HCT116 (cell line): ENCODE data around the gene RPL11. TPM values are rescaled to one million over a fixed set of nuclear protein-coding genes. Genes with fewer than 3 reads are reported as not detected.

Experiments
- ATAC-seq: fragments of 200-7000 bp; cut with Tn5 transposase; 2 replicates; pipeline ENCODE4 v1.9.1; 2020; ENCODE audit warnings: mild to moderate bottlenecking, moderate library complexity
- BruUV-seq: library from RNA; stranded (reverse); fragments of 400-500 nt; replicated peaks from 2 replicates; lab custom pipeline; 2021; lab: Mats Ljungman, UMichigan
- CTCF ChIA-PET: fragments of 300-600 bp; sonication (Branson Sonifier 250); formaldehyde crosslinking; loops from one replicate; lab custom pipeline; 2021; ENCODE audit warnings: antibody characterized with exemption; lab: Charles Lee
- POLR2A ChIA-PET: fragments of 300-600, 350-600 bp; sonication (Branson Sonifier 250); formaldehyde crosslinking; loops from one replicate; lab custom pipeline; 2021; ENCODE audit warnings: antibody characterized with exemption; lab: Charles Lee
- RAD21 ChIA-PET, 2 experiments: fragments of 300-600 bp; sonication (Branson Sonifier 250); formaldehyde crosslinking; loops; one replicate each; lab custom pipeline; 2023; ENCODE audit warnings: low total read pairs in 2 of 2; ENCODE audit not compliant: uncharacterized antibody in 2 of 2, unreplicated experiment in 2 of 2, low non-redundant PET in 1 of 2; lab: Charles Lee
- DNase-seq: peaks from one replicate; pipeline ENCODE4 v3.0.0-alpha.2; 2010; ENCODE audit warnings: low read depth, low spot score
- H2AFZ ChIP-seq: fragments of 200-600 bp; shearing (Covaris generic), sonication (generic); 2 replicates; pipeline ENCODE4 v1.6.1; 2017; ENCODE audit warnings: low read depth, mixed run types, mixed read lengths, antibody characterized with exemption, low read length; ENCODE audit not compliant: poor library complexity, severe bottlenecking
- H3K27ac ChIP-seq: 2 replicates; pipeline ENCODE4 v1.5.1; 2012; ENCODE audit warnings: low read depth, low read length
- H3K27me3 ChIP-seq: fragments of 200-600 bp; sonication (generic); 2 replicates; pipeline ENCODE4 v1.6.1; 2016; ENCODE audit warnings: mixed run types, low read length, mixed read lengths; ENCODE audit not compliant: insufficient read depth
- H3K36me3 ChIP-seq, 2 experiments: fragments of 200-500 bp in 1 of 2; fragments of 200-600 bp in 1 of 2; sonication (Bioruptor generic) in 1 of 2; sonication (generic) in 1 of 2; 2 replicates each; pipeline versions ENCODE4 v1.5.1 to v1.6.1; 2014 to 2016; ENCODE audit warnings: low read length in 2 of 2, inconsistent platforms in 1 of 2, mixed read lengths in 1 of 2, mixed run types in 1 of 2; ENCODE audit not compliant: insufficient read depth in 2 of 2, control insufficient read depth in 1 of 2
- H3K4me1 ChIP-seq, 2 experiments: fragments of 200-600 bp in 1 of 2; sonication (generic) in 1 of 2; 2 replicates each; pipeline versions ENCODE4 v1.5.1 to v1.6.1; 2012 to 2017; ENCODE audit warnings: low read length in 2 of 2, inconsistent platforms in 1 of 2, mild to moderate bottlenecking in 1 of 2, mixed read lengths in 1 of 2, mixed run types in 1 of 2, moderate library complexity in 1 of 2; ENCODE audit not compliant: insufficient read depth in 2 of 2, control insufficient read depth in 1 of 2
- H3K4me2 ChIP-seq: fragments of 200-600 bp; sonication (generic); 2 replicates; pipeline ENCODE4 v1.6.1; 2017; ENCODE audit warnings: mixed run types, low read length, mixed read lengths
- H3K4me3 ChIP-seq, 2 experiments: fragments of 200-600 bp in 1 of 2; sonication (generic) in 1 of 2; replicated peaks in 1 of 2; 2 replicates each; pipeline ENCODE4 v1.5.1; 2011 to 2016; ENCODE audit warnings: low read length in 2 of 2, control low read depth in 1 of 2, low read depth in 1 of 2, mild to moderate bottlenecking in 1 of 2, mixed read lengths in 1 of 2, mixed run types in 1 of 2
- H3K79me2 ChIP-seq: fragments of 200-600 bp; sonication (generic); 2 replicates; pipeline ENCODE4 v1.6.1; 2017; ENCODE audit warnings: mild to moderate bottlenecking, mixed run types, low read length, moderate library complexity, mixed read lengths; ENCODE audit not compliant: insufficient read depth
- H3K9ac ChIP-seq: fragments of 200-600 bp; sonication (generic); 2 replicates; pipeline ENCODE4 v1.6.1; 2016; ENCODE audit warnings: low read length, mixed read lengths
- H3K9me2 ChIP-seq: fragments of 200-600 bp; sonication (generic), shearing (Covaris generic); 2 replicates; pipeline ENCODE4 v1.6.1; 2017; ENCODE audit warnings: mixed run types, mild to moderate bottlenecking, moderate library complexity; ENCODE audit not compliant: insufficient read depth
- H3K9me3 ChIP-seq, 2 experiments: fragments of 200-500 bp in 1 of 2; fragments of 200-600 bp in 1 of 2; sonication (Bioruptor generic) in 1 of 2; sonication (generic) in 1 of 2; 2 replicates each; pipeline ENCODE4 v1.6.1; 2014 to 2017; ENCODE audit warnings: low read length in 2 of 2, mixed read lengths in 2 of 2, inconsistent platforms in 1 of 2, low read depth in 1 of 2, mild to moderate bottlenecking in 1 of 2, mixed run types in 1 of 2, moderate library complexity in 1 of 2; ENCODE audit not compliant: control insufficient read depth in 1 of 2, insufficient read depth in 1 of 2
- H4K20me1 ChIP-seq: fragments of 200-600 bp; sonication (generic), shearing (Covaris generic); 2 replicates; pipeline ENCODE4 v1.6.1; 2017; ENCODE audit warnings: mixed run types, mild to moderate bottlenecking, moderate library complexity; ENCODE audit not compliant: insufficient read depth
- ATF3 ChIP-seq: IDR thresholded peaks from 2 replicates; pipeline ENCODE4 v1.6.1; 2012
- CTCF ChIP-seq, 3 experiments: fragments of 200-600 bp in 1 of 3; sonication (generic) in 1 of 3; IDR thresholded peaks in 2 of 3; conservative IDR thresholded peaks in 1 of 3; 2 replicates each; pipeline ENCODE4 v1.5.1; 2012 to 2017; ENCODE audit warnings: low read depth in 2 of 3, low read length in 2 of 3, antibody characterized with exemption in 1 of 3, borderline replicate concordance in 1 of 3, control low read depth in 1 of 3, mild to moderate bottlenecking in 1 of 3, mixed read lengths in 1 of 3, mixed run types in 1 of 3, moderate library complexity in 1 of 3; ENCODE audit not compliant: insufficient read depth in 1 of 3
- EGR1 ChIP-seq: IDR thresholded peaks from 2 replicates; pipeline ENCODE4 v1.6.1; 2012; ENCODE audit warnings: low read depth
- EZH2 ChIP-seq: fragments of 200-600 bp; sonication (generic); IDR thresholded peaks from 2 replicates; pipeline ENCODE4 v1.6.1; 2017; ENCODE audit warnings: antibody characterized with exemption, mixed run types
- FOSL1 ChIP-seq: IDR thresholded peaks from 2 replicates; pipeline ENCODE4 v1.6.1; 2012; ENCODE audit warnings: low read depth
- MAX ChIP-seq: IDR thresholded peaks from 2 replicates; pipeline ENCODE4 v1.6.1; 2012
- RAD21 ChIP-seq: IDR thresholded peaks from 2 replicates; pipeline ENCODE4 v1.6.1; 2012; ENCODE audit warnings: low read depth, mild to moderate bottlenecking
- REST ChIP-seq: IDR thresholded peaks from 2 replicates; pipeline ENCODE4 v1.6.1; 2012; ENCODE audit warnings: low read depth
- SP1 ChIP-seq: IDR thresholded peaks from 2 replicates; pipeline ENCODE4 v1.6.1; 2012; ENCODE audit warnings: low read depth
- SRF ChIP-seq: IDR thresholded peaks from 2 replicates; pipeline ENCODE4 v1.6.1; 2012; ENCODE audit warnings: low read depth
- YY1 ChIP-seq: IDR thresholded peaks from 2 replicates; pipeline ENCODE4 v1.6.1; 2011; ENCODE audit warnings: low read length, low read depth, moderate library complexity, mild to moderate bottlenecking; ENCODE audit not compliant: insufficient replicate concordance; ENCODE audit errors: extremely low read depth
- ZNF274 ChIP-seq: fragments of 200-500 bp; sonication (Bioruptor generic); IDR thresholded peaks from 2 replicates; pipeline ENCODE4 v1.6.1; 2014; ENCODE audit warnings: mild to moderate bottlenecking, low read depth, low read length, inconsistent platforms
- intact Hi-C: fragments of 100-400 bp; cut with micrococcal nuclease; formaldehyde crosslinking; loops from 2 replicates; pipeline ENCODE4 v1.10.0; 2022
- total RNA-seq: library from RNA; stranded (reverse); gene quantifications from one replicate; pipeline ENCODE4 v1.2.1, GENCODE V29; 2021; ENCODE audit not compliant: unreplicated experiment

Gene RPL11
- total RNA-seq, 1 experiment from 2014 or later = 1,262 TPM

GRCh38 chr1:23657659-23658275, 33.8 kb upstream of the RPL11 start:
- BruUV-seq = no TSS peak
- H3K9ac ChIP-seq = no peak overlapping the region
- ChIA-PET CTCF (interaction anchor here (0.5 to 3.7 kb wide), 13 partner anchors 9 to 161 kb away, joined by 3 to 15 read pairs (median 7); partner anchors contain the start of gene RPL11), RAD21 (interaction anchor here in 1 of 2 experiments (0.6 kb wide), 1 partner anchor 492 kb away, joined by 5 read pairs; no protein-coding TSS in a partner anchor), POLR2A (interaction anchor here (1.0 kb wide), 1 partner anchor 34 kb away, joined by 3 read pairs; the partner anchor contains the start of gene RPL11)
- H3K9me2 ChIP-seq = no peaks in the 10 kb centered on the region
- TF ChIP-seq SRF (no peak), EGR1 (no peak), YY1 (peak; percentile 28), EZH2 (no peak), SP1 (no peak), ZNF274 (no peak), ATF3 (no peak), REST (no peak), FOSL1 (no peak), MAX (no peak), RAD21 (peak; percentile 53), CTCF (IDR thresholded peaks at IDR 0.05 in 2 of 3, conservative IDR thresholded peaks at IDR 0.05 in 1 of 3; ENCODE audit: borderline replicate concordance in 1 of 3, insufficient read depth in 1 of 3, low read depth in 2 of 3, low read length in 2 of 3) (peak; percentile 57 to 100 (median 98); a peak in 5 of 6 replicates)
- H3K27ac ChIP-seq = no peak overlapping the region
- H2AFZ ChIP-seq = peak overlapping the region; percentile 6
- H3K4me2 ChIP-seq = no peak overlapping the region
- no peaks in the 10 kb centered on the region for H3K27me3 ChIP-seq
- H4K20me1 ChIP-seq = no peaks in the 10 kb centered on the region
- H3K4me3 ChIP-seq = no peak overlapping the region
- H3K4me1 ChIP-seq = peaks cover 0 to 12% of the 10 kb centered on the region in 2 experiments; a peak in 2 of 4 replicates
- ATAC-seq (peak; percentile 98), DNase-seq (peak; percentile 60)
- no peaks in the 10 kb centered on the region for H3K79me2 ChIP-seq
- no peaks in the 10 kb centered on the region for H3K36me3 ChIP-seq
- H3K9me3 ChIP-seq = no peaks in the 10 kb centered on the region
- intact Hi-C loops = no loop called here
